ENCODE data around the gene GRM1.

- TF ChIP-seq YY1 (IDR thresholded peaks at IDR 0.05; ENCODE audit: insufficient read depth, insufficient read length) (no peak), SUZ12 (IDR thresholded peaks at IDR 0.05; ENCODE audit: extremely low read depth, insufficient read depth, insufficient read length) (no peak)
Observed at GRCh38 chr6:146177785-146178184, 148.9 kb downstream of the GRM1 start.
